Adrenal gland (tissue), 5 donors: ENCODE measurements around the gene LRP1.

Experiments
- CTCF ChIP-seq, 6 experiments: fragments of 450-650 bp in 4 of 6; fragments of 200-600 bp in 2 of 6; sonication (generic) in 1 of 6; IDR thresholded peaks; 1 replicate in 5 of 6; 2 replicates in 1 of 6; pipeline versions ENCODE4 v1.5.1 to v1.8.0; 2016 to 2021; ENCODE audit warnings: antibody characterized with exemption in 6 of 6, mild to moderate bottlenecking in 2 of 6, moderate library complexity in 1 of 6
- POLR2A ChIP-seq, 2 donors: fragments of 450-650 bp; IDR thresholded peaks; one replicate each; pipeline ENCODE4 v1.6.1; 2017; ENCODE audit warnings: antibody characterized with exemption in 2 of 2, mild to moderate bottlenecking in 2 of 2, moderate library complexity in 1 of 2
- donor health status: DM: no; HTN: no; CAD: no.

- TF ChIP-seq CTCF (IDR thresholded peaks at IDR 0.05) (no peak), POLR2A (IDR thresholded peaks at IDR 0.05) (no peak)
Measured at GRCh38 chr12:57145460-57146059, 17.3 kb downstream of the LRP1 start.
